Lower lobe of right lung (tissue), 2 donors: ENCODE data around the gene EXOC4. TPM values are rescaled to one million over a fixed set of nuclear protein-coding genes. Genes with fewer than 3 reads are reported as not detected.

Source experiments
- ATAC-seq, 2 donors: fragments of 200-7000 bp; cut with Tn5 transposase; one replicate each; pipeline ENCODE4 v1.9.1; 2020 to 2022; ENCODE audit warnings: mild to moderate bottlenecking in 2 of 2, moderate library complexity in 2 of 2
- DNase-seq: peaks from one replicate; pipeline ENCODE4 v3.0.0-alpha.2; 2020
- H3K27ac ChIP-seq: fragments of 200-600 bp; one replicate; pipeline ENCODE4 v1.8.0; 2022
- H3K27me3 ChIP-seq: fragments of 200-600 bp; one replicate; pipeline ENCODE4 v1.8.0; 2022; ENCODE audit warnings: low read depth
- H3K36me3 ChIP-seq: fragments of 200-600 bp; one replicate; pipeline ENCODE4 v1.8.0; 2022; ENCODE audit warnings: mild to moderate bottlenecking
- H3K4me1 ChIP-seq: fragments of 200-600 bp; one replicate; pipeline ENCODE4 v1.8.0; 2022
- H3K4me3 ChIP-seq: fragments of 200-600 bp; one replicate; pipeline ENCODE4 v1.8.0; 2022; ENCODE audit warnings: mild to moderate bottlenecking
- H3K9me3 ChIP-seq: fragments of 200-600 bp; one replicate; pipeline ENCODE4 v1.8.0; 2022
- intact Hi-C: fragments of 100-400 bp; cut with DNase I; formaldehyde crosslinking; loops from one replicate; pipeline ENCODE4 v1.11.0; 2022
- total RNA-seq: library from RNA; stranded (reverse); fragmentation: NEBNext Ultra II Directional; extraction: Animal tissue kit (Norgen Biotek cat#: 25700); gene quantifications from one replicate; pipeline ENCODE4 v1.2.1, GENCODE V29; 2021
- TF ChIP-seq, protein P1 (sequence below): fragments of 200-600 bp; IDR thresholded peaks from one replicate; pipeline ENCODE4 v1.8.0; 2022; ENCODE audit warnings: antibody characterized with exemption, mild to moderate bottlenecking
- donor health status: DM: no; HTN: yes; CAD: no; lungs with severe emphysema.

EXOC4 gene
- total RNA-seq, 1 donor from 2014 or later = 80.2 TPM

DNA sequence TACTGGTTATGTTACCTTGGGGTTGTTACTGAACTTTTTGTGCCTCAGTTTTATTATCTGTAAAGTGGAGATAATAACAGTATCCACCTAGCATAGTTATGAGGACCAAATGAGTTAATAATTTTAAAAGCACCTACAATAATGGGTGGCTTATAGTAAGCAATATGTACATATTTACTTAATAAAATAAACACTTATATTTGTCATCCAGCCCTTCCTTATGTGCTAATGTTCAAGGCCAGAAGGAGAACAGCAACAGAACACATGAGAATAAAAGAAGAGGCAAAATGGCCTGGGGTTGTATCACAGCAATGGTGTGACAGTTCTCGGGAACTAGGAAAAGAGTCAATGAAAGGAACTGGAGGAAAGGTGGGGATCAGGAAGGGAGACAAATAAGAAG lies 618.9 kb downstream of the EXOC4 start:
- Histone ChIP-seq H3K27me3 (no peaks in the 10 kb centered on the region), H3K9me3 (no peaks in the 10 kb centered on the region), H3K4me3 (no peak overlapping the region), H3K4me1 (no peaks in the 10 kb centered on the region), H3K36me3 (no peaks in the 10 kb centered on the region), H3K27ac (no peak overlapping the region)
- ATAC-seq (no peak), DNase-seq (no peak)
- TF ChIP-seq, protein P1, sequence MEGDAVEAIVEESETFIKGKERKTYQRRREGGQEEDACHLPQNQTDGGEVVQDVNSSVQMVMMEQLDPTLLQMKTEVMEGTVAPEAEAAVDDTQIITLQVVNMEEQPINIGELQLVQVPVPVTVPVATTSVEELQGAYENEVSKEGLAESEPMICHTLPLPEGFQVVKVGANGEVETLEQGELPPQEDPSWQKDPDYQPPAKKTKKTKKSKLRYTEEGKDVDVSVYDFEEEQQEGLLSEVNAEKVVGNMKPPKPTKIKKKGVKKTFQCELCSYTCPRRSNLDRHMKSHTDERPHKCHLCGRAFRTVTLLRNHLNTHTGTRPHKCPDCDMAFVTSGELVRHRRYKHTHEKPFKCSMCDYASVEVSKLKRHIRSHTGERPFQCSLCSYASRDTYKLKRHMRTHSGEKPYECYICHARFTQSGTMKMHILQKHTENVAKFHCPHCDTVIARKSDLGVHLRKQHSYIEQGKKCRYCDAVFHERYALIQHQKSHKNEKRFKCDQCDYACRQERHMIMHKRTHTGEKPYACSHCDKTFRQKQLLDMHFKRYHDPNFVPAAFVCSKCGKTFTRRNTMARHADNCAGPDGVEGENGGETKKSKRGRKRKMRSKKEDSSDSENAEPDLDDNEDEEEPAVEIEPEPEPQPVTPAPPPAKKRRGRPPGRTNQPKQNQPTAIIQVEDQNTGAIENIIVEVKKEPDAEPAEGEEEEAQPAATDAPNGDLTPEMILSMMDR = no peak
- intact Hi-C loops = no loop called here

DNA sequence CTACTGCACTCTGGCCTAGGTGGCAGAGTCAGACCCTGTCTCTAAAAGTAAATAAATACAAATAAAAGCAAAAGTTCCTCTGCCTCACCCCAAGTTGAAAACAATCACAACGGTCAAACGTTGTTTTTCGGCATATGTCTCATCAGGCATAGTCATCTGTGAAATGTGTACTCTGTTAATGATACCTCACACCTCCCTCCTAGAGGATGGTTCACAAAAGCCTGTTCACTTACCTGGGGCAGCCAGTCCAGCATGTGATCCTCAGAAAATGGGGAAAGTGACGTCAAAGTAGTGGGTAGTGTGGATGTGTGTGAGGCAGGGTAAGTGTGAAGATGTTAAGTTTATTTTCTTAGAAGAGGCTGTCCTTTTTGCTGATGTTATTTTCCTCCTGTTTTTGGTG lies 620.3 kb downstream of the EXOC4 start:
- Histone ChIP-seq H3K4me3 (no peak overlapping the region), H3K9me3 (no peaks in the 10 kb centered on the region), H3K27ac (no peak overlapping the region), H3K4me1 (no peaks in the 10 kb centered on the region), H3K36me3 (no peaks in the 10 kb centered on the region), H3K27me3 (no peaks in the 10 kb centered on the region)
- no peak for ATAC-seq
- DNase-seq = no peak
- TF ChIP-seq, protein P1 = no peak
- intact Hi-C loops = no loop called here

DNA sequence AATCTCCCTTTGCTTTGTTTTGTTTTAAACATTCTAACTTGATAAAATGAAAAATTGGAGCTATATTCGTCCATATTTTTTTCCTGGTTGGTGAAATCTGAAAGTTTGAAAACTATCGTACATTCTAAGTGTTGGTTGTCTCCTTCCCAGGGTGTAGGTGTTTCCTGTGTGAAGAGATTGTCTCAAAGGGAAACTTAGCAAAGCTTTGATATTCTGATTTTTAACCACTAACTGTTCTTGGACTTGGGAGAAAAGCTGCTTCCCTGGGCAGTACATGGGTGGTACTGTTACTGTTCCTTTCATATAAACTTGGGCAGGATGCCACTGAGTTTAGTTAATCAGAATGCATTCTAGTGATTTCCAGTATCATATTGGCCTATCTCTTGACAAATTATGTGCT lies 620.8 kb downstream of the EXOC4 start:
- Histone ChIP-seq H3K36me3 (no peaks in the 10 kb centered on the region), H3K27me3 (no peaks in the 10 kb centered on the region), H3K4me3 (no peak overlapping the region), H3K4me1 (no peaks in the 10 kb centered on the region), H3K9me3 (no peaks in the 10 kb centered on the region), H3K27ac (no peak overlapping the region)
- TF ChIP-seq, protein P1 = no peak
- ATAC-seq (no peak), DNase-seq (no peak)
- intact Hi-C loops = no loop called here

DNA sequence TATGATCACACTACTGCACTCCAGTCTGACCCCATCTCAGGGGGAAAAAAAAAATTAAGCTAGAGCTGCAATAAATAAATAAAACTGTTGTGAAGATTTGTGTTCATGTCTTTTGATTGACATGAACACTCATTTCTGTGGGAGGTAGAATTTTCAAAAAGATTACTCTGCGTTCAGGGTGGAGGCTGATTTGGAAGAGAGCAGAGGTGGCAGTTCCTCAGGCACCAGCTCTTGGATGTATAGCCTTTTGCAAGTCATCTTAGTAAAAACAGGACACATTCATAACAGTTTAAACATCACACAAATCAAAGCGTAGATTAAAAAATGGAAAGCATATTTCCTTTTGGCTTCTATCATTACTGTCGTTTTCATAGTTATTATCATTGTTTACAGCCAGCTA lies 630.7 kb downstream of the EXOC4 start:
- H3K36me3 ChIP-seq = no peaks in the 10 kb centered on the region
- no peaks in the 10 kb centered on the region for H3K27me3 ChIP-seq
- H3K27ac ChIP-seq = no peak overlapping the region
- no peak overlapping the region for H3K4me3 ChIP-seq
- DNase-seq (no peak), ATAC-seq (no peak)
- intact Hi-C loops = no loop called here
- no peaks in the 10 kb centered on the region for H3K9me3 ChIP-seq
- TF ChIP-seq, protein P1 = no peak
- no peaks in the 10 kb centered on the region for H3K4me1 ChIP-seq

DNA sequence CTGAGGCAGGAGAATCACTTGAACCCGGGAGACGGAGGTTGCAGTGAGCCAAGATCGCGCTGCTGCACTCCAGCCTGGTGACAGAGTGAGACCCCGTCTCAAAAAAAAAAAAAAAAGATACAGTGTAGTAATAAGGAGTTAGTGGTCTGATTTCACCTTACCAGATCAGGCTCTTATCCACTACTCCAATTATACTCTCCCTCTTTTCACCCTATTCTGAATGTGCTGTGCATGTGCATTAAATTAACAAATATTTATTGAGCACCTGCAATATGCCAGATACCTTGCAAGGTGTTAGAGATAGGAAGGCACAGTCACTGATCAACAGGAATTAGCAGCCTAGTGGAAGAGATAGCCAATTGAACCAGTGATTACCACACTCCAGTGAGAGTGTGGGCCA lies 632.3 kb downstream of the EXOC4 start:
- DNase-seq (no peak), ATAC-seq (no peak)
- no peak overlapping the region for H3K27ac ChIP-seq
- H3K27me3 ChIP-seq = no peaks in the 10 kb centered on the region
- TF ChIP-seq, protein P1 = no peak
- H3K9me3 ChIP-seq = no peaks in the 10 kb centered on the region
- H3K4me3 ChIP-seq = no peak overlapping the region
- no peaks in the 10 kb centered on the region for H3K36me3 ChIP-seq
- H3K4me1 ChIP-seq = no peaks in the 10 kb centered on the region
- intact Hi-C loops = no loop called here

DNA sequence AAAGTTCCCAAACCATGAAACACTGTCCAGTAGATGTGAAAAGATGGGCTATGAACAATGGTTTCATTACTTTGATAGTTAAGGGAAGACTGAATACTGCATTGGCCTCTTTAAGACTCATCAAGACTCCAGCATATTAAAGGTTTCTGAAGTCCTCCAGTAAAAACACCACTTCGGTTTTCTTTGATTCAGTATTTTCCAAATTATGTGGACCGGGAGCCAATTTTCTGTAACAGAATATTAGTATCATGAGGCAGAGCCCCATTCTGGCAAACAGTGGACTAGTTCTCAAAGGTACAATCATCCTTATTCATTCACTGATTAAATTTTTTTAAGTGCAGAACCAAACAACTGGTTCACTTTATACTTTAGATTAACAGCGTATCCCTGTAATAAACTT lies 633.2 kb downstream of the EXOC4 start:
- no peaks in the 10 kb centered on the region for H3K9me3 ChIP-seq
- H3K36me3 ChIP-seq = no peaks in the 10 kb centered on the region
- DNase-seq (no peak), ATAC-seq (no peak)
- no peaks in the 10 kb centered on the region for H3K4me1 ChIP-seq
- intact Hi-C loops = no loop called here
- no peak overlapping the region for H3K4me3 ChIP-seq
- H3K27me3 ChIP-seq = no peaks in the 10 kb centered on the region
- H3K27ac ChIP-seq = no peak overlapping the region
- TF ChIP-seq, protein P1 = no peak
